ENCODE data around the gene ZNF485.

Gene ZNF485

DNA sequence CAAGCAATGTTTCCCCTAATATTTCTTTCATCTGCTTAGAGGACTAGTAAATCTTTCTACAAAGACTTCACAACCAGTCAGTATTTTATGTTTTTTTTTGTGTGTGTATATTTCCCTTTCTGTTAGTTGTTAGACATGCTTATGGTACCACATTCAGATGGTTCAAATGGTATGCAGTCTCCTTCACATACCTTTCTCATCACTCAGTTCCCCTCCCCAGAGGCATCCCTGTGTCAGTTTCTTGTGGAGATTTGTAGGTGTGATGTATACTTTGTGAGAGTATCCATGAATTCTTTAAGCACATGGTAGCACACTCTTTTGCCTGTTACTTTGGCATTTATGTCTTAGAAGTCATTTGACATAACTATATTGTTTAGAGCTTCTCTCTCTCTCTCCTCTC, 4.4 kb downstream of the ZNF485 start:
- Histone ChIP-seq H3K4me3 (ENCODE audit: low read depth, low read length) (no peak overlapping the region), H3K9me3 (ENCODE audit: severe bottlenecking) (peaks cover 2% of the 10 kb centered on the region), H3K27me3 (ENCODE audit: insufficient read depth, low read depth, severe bottlenecking) (no peaks in the 10 kb centered on the region), H3K36me3 (no peaks in the 10 kb centered on the region), H3K27ac (no peak overlapping the region)
- TF ChIP-seq, protein P1, sequence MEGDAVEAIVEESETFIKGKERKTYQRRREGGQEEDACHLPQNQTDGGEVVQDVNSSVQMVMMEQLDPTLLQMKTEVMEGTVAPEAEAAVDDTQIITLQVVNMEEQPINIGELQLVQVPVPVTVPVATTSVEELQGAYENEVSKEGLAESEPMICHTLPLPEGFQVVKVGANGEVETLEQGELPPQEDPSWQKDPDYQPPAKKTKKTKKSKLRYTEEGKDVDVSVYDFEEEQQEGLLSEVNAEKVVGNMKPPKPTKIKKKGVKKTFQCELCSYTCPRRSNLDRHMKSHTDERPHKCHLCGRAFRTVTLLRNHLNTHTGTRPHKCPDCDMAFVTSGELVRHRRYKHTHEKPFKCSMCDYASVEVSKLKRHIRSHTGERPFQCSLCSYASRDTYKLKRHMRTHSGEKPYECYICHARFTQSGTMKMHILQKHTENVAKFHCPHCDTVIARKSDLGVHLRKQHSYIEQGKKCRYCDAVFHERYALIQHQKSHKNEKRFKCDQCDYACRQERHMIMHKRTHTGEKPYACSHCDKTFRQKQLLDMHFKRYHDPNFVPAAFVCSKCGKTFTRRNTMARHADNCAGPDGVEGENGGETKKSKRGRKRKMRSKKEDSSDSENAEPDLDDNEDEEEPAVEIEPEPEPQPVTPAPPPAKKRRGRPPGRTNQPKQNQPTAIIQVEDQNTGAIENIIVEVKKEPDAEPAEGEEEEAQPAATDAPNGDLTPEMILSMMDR (IDR thresholded peaks at IDR 0.05; ENCODE audit: low read depth, low read length), result no peak
- DNase-seq, result no peak

DNA sequence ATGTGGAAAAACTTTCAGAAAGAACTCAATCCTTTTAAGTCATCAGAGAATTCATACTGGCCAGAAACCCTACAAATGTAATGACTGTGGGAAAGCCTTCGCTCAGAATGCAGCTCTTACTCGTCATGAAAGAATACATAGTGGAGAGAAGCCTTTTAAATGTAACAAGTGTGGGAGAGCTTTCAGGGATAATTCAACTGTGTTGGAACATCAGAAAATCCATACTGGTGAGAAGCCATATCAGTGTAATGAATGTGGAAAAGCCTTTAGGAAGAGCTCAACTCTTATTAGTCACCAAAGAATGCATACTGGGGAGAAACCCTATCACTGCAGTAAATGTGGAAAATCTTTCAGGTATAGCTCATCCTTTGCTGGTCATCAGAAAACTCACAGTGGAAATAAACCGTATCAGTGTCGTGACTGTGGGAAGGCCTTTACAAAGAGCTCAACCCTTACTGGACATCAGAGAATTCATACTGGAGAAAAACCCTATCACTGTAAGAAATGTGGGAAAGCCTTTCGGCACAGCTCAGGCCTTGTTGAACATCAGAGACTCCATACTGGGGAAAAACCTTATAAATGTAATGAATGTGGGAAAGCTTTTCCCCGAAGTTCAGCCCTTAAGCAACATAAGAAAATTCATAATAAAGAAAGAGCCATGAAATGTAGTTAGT, 10.6 kb downstream of the ZNF485 start:
- TF ChIP-seq, protein P1 (IDR thresholded peaks at IDR 0.05; ENCODE audit: low read depth, low read length), result no peak
- Histone ChIP-seq H3K9me3 (ENCODE audit: severe bottlenecking) (peaks cover 6% of the 10 kb centered on the region), H3K36me3 (peaks cover 6% of the 10 kb centered on the region; the same call in 1 of the 2 replicates)

DNA sequence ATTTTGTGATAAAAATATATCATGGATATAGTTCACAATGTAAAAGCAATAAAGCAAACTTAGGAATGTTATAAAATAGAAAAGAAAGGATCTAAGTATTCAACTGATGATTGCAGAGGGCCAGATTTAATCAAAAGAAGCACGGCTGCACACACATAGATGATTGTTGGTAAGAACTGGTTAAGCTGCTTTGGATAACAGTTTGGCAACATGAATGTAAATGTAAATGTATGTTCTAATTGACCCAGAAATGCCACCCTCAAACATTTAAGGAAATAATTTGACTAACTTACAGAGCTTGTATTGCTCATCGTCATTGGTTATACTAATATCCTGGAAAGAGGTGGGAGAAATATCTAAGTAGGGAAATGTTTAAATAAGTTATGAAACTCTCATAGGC, 13.1 kb downstream of the ZNF485 start:
- no peaks in the 10 kb centered on the region for H3K27me3 ChIP-seq (ENCODE audit: insufficient read depth, low read depth, severe bottlenecking)
- no peak overlapping the region for H3K27ac ChIP-seq
- no peak overlapping the region for H3K4me3 ChIP-seq (ENCODE audit: low read depth, low read length)
- H3K36me3 ChIP-seq, result peaks cover 6% of the 10 kb centered on the region; the same call in 1 of the 2 replicates
- H3K9me3 ChIP-seq (ENCODE audit: severe bottlenecking), result peaks cover 6% of the 10 kb centered on the region
- no peak for DNase-seq
- TF ChIP-seq, protein P1 (IDR thresholded peaks at IDR 0.05; ENCODE audit: low read depth, low read length), result no peak

More for the DNA sequence above, 10.6 kb downstream of the ZNF485 start:
- H3K27ac ChIP-seq, result no peak overlapping the region
- no peaks in the 10 kb centered on the region for H3K27me3 ChIP-seq (ENCODE audit: insufficient read depth, low read depth, severe bottlenecking)
- no peak overlapping the region for H3K4me3 ChIP-seq (ENCODE audit: low read depth, low read length)
- DNase-seq, result no peak

DNA sequence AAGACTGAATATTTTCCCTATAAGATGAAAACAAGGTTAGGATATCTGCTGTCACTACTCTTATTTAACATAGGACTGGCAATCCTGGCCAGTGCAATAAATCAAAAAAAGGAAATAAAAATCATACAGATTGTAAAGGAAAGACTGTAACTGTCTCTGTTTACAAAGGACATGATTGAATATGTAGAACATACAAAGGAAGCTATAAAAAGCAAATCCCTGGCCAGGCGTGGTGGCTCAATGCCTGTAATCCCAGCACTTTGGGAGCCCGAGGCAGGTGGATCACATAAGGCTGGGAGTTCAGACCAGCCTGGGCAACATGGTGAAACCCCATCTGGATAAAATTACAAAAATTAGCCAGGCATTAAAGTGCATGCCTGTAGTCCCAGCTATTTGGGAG, 15.8 kb downstream of the ZNF485 start:
- peaks cover 9% of the 10 kb centered on the region for H3K9me3 ChIP-seq (ENCODE audit: severe bottlenecking)
- peak; percentile 20 for DNase-seq
- H3K36me3 ChIP-seq, result no peaks in the 10 kb centered on the region
- TF ChIP-seq, protein P1 (IDR thresholded peaks at IDR 0.05; ENCODE audit: low read depth, low read length), result no peak
- no peak overlapping the region for H3K4me3 ChIP-seq (ENCODE audit: low read depth, low read length)
- H3K27me3 ChIP-seq (ENCODE audit: insufficient read depth, low read depth, severe bottlenecking), result no peaks in the 10 kb centered on the region
- no peak overlapping the region for H3K27ac ChIP-seq

DNA sequence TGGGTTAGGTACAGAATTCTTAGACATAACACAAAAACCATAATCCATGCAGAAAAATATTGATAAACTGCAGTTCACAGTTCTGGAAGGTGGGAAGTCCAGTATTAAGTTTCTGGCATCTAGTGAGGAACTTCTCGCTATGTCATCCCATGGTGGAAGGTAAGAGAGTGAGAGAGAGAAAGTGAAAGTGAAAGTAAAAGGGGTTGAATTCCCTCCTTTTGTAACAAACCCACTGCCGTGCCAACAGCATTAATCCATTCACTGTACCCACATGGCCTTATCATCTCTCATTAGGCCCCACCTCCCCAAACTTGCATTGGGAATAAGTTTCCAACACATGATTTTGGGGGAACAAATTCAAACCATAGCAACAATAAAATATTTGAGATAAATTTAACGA, 17.1 kb downstream of the ZNF485 start:
- no peak overlapping the region for H3K4me3 ChIP-seq (ENCODE audit: low read depth, low read length)
- DNase-seq, result no peak
- peaks cover 5% of the 10 kb centered on the region for H3K9me3 ChIP-seq (ENCODE audit: severe bottlenecking)
- H3K27ac ChIP-seq, result no peak overlapping the region
- no peaks in the 10 kb centered on the region for H3K36me3 ChIP-seq
- no peaks in the 10 kb centered on the region for H3K27me3 ChIP-seq (ENCODE audit: insufficient read depth, low read depth, severe bottlenecking)
- TF ChIP-seq, protein P1 (IDR thresholded peaks at IDR 0.05; ENCODE audit: low read depth, low read length), result no peak

DNA sequence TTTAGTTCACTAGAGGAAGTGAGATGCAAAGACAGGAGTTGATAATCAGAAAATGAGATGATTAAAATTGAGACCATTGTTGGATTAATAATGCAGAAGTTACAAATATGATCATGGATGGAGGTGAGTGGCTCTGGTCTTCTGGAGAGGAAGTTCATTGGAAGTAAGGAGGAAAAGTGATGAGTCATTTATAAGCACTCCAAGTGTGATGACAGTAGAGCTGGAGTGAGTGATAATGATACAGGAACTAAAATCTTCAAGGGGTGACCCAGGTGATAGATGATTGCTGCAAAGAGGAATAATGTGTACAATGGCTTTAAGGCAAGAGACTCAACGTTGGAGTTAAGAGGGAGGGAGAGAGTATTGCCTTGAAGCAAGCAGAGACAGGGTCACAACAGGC, 21.7 kb downstream of the ZNF485 start:
- Histone ChIP-seq H3K9me3 (ENCODE audit: severe bottlenecking) (peaks cover 5% of the 10 kb centered on the region), H3K36me3 (no peaks in the 10 kb centered on the region), H3K27me3 (ENCODE audit: insufficient read depth, low read depth, severe bottlenecking) (no peaks in the 10 kb centered on the region), H3K4me3 (ENCODE audit: low read depth, low read length) (no peak overlapping the region), H3K27ac (no peak overlapping the region)
- TF ChIP-seq, protein P1 (IDR thresholded peaks at IDR 0.05; ENCODE audit: low read depth, low read length), result no peak
- DNase-seq, result no peak

Measured in WERI-Rb-1 (cell line).